HG03159 (cell line): ENCODE data around the gene TNIP3.
A peak's percentile ranks its signal among the peaks of the same experiment; 100 is the strongest.
"Not testable (repeated sequence)": the region's sequence is repeated elsewhere in the genome, so short reads cannot be mapped to it uniquely, and the experiment has no call there.

Experiments used
- ATAC-seq: cut with Tn5 transposase; IDR thresholded peaks from one replicate; pipeline ENCODE4 v1.9.1; 2021; ENCODE audit warnings: mild to moderate bottlenecking, moderate library complexity; ENCODE audit not compliant: unreplicated experiment

The TNIP3 gene, protein sequence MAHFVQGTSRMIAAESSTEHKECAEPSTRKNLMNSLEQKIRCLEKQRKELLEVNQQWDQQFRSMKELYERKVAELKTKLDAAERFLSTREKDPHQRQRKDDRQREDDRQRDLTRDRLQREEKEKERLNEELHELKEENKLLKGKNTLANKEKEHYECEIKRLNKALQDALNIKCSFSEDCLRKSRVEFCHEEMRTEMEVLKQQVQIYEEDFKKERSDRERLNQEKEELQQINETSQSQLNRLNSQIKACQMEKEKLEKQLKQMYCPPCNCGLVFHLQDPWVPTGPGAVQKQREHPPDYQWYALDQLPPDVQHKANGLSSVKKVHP

DNA sequence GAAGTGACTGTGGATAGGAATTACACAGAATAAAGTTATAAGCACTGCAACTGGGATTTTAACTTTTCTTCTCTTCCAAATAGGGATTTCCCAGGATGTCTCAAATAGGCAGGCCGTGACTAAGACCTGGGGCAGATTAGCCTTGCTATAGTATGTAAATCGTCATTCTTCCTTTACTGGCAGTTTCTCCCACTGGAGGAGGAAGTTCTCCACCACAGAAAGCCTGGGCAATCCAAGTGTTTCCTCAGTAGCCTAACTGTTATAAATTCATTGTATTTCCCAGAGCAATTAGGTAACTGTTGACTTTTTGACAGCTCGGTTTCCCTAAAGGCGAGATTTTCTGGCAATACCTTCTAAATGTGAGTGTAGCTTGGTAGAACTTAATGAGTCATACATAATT, at the start of gene TNIP3:
Gene TNIP3, minus strand, starts transcription at position 31 of the 400 bp plus-strand sequence. CDS start 196 bp downstream, outside the sequence.
- ATAC-seq, result no peak

DNA sequence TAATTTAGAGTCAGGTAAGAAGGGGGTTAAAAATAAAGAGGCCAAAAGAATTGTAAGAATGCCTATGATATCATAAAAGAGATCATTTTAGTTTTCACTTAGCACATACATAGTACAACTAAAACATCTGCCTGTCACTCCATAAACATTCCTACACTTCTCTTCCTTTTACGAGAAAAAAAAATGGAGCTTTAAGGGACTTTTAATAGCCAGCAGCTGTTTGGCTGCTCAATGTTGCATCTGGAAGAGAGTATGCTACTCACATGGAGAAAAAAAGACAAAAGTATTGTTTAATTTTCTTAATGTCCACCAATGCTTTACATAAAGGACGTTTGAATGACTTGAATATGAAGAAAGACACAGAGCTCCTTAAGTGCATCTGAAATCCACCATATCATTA, 48.7 kb upstream of the TNIP3 start:
- ATAC-seq, result no peak

DNA sequence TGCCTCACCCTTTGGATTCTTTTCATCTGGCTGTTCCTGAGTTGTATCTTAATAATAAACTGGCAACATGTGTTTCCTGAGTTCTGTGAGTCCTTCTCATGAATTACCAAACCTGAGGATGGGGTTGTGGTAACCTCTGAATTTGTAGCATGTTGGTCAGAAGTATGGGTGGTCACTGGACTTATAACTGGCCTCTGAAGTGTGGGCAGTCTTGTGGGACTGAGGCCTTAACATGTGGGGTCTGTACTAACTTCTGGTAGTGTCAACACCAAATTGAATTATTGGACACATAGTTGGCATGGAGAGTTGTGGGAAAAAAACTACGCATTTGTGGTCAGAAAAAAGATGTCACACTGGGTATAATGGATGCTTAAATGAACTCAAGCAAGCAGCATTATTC, 45.0 kb upstream of the TNIP3 start:
- no peak for ATAC-seq

DNA sequence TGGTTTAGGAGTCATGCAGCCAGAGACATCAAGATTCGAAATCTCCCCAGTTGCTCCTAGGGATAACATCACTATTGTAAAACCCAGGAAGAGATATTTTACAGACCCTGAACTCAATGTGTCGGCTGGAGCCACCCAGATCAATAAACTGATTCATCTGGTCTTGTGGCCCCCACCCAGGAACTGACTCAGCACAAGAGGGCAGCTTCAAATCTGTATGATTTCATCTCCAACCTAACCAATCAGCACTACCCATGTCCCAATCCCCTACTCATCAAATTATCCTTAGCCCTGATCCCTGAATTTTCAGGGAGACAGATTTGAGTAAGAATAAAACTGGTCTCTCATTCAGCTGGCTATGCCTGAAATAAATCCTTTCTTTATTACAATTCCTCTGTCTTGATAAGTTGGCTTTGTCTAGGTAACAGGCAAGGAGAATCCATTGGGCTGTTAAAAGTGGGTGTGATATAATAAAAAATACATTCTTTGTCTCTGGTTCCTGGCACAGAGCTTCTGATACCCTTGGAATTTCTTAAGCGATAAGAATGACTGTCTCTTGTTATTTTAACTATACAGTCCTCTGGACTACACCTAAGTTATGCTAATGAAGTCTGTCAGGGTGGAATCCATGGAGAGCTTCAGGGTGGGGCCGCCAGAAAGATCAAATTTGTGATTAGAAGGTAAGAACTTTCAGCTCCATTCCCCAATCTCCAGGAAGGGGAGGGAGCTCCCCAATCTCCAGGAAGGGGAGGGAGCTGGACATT, 44.3 kb upstream of the TNIP3 start:
- no peak for ATAC-seq

DNA sequence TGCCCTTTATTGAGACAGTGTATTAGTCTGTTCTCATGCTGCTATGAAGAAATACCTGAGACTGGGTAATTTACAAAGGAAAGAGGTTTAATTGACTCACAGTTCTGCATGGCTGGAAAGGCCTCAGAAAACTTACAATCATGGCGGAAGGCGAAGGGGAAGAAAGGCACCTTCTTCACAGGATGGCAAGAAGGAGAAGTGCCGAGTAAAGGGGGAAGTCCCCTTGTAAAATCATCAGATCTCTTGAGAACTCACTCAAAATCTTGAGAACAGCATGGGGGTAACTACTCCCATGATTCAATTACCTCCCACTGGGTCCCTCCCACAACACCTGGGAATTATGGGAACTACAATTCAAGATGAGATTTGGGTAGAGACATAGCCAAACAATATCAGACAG, 41.7 kb upstream of the TNIP3 start:
- not testable (repeated sequence) for ATAC-seq

DNA sequence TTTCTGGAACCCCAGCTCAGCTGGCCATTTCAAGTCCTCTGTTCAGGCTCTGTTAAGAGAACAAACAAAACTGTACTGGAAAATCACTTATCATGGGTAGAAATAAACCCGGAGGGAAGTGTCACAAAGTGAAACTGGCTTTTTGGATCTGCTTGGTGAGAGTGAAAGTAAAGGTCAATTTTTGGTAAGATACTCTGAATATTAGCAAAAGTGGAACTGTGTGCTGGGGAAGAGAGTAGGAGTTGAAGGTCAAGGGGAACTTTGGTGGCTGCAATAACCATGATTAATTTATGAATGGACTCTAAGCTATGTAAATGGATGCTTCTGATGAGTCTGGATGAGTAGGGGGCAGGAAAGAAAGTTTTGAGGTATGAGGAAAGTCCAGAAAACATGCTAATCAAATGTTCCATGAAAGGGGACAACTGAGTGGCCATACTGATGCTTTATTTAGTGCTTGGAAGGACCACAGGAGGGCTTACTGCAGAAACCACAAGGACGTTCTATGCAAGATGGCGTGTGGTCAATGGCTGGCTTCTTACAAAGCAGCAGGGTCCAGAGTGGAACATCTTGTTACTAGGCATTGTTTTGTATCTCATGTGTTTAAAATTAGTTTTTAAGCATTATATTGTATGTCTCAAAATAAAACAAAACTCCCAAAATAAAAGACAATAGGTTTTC, 36.8 kb upstream of the TNIP3 start:
- ATAC-seq, result peak; percentile 82

DNA sequence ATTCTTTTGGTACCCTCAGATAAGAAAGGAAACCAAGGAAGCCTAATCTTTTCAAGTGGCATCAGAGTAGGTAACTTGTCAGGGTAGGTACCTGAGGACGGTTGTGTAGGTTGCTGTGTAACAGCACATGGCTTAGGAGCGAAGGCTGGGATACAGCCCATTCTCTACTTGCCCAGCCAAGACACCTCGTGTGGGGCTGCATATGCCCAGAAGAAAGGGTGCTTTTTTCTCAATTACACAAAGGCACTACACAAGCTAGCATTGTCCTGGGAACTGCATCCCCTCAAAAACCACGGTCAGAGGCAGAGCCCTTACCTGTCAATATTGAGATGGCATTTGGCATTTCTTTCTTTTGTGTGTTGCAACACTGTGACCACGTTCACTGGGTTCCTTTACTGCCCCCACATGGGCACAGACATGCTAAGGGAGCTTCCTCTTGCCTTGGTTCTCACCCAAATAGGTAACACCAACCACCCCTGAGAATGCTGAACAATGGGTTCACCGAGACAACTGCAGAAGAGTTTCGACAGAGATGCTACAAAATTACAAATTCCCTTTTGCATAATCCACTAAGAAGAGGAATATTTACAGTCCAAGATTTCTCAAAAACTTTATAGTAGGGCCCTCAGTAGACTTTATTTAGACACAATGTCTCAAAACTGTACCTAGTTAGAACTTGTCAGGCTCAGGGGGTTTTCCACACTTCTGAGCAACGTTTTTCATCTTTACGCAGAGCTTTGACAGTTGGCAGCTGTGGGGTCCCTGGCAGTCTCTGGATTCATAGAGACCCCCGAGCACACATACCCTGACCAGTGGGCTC, 35.8 kb upstream of the TNIP3 start:
- peak; percentile 69 for ATAC-seq

DNA sequence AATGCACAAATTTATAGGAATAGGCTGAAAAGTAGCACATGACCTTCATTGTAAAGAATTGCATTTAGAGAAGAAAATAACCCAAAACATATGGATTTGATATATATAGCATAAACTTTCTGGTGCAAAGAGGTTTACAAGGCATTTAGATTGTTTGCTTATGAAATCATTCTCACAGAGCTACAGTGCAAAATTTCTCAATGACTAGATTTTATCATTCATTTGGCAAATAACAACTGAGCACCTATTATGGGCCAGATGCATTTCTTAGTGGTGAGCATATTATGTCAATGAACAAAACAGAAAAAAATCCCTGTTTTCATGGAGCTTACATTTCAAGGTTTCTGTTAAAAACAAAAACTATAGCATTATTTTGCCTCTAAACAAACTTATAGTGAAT, 34.1 kb upstream of the TNIP3 start:
- no peak for ATAC-seq

DNA sequence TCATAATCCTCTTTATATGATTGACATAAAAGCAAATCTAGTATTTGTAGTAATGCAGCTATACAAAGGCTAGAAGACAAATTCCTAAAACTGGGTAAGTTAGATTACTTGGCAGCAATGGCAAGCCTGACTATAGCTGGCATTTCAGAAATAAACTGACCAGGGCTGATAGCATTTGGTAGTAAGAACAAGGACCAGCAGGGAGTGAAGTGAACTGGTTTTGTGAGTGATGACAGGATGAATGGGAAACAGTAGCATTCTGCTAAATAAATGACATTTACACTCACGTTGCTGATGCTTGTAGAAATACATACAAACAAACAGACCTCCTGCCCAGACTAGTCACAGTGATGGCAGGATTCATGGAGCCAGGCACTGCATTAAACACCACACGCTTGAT, 31.5 kb upstream of the TNIP3 start:
- ATAC-seq, result no peak

DNA sequence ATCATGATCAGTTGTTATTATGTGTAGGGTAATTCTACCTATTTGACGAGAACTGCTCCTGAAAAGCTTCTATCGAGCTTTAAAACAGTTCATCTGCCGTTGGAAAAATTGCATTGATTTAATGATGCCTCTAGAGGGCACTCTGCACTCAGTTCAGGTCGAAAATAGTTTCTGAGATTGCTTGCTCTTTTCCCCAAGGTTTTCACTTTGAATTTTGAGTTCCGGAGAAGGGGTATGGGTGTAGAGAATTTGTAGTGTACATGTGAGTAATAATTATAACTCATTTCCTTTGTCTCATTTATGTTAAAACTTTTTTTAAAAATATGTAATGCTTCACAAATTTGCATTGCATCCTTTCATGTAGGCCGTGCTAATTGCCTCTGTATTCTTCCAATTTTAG, 28.4 kb upstream of the TNIP3 start:
- peak; percentile 29 for ATAC-seq

DNA sequence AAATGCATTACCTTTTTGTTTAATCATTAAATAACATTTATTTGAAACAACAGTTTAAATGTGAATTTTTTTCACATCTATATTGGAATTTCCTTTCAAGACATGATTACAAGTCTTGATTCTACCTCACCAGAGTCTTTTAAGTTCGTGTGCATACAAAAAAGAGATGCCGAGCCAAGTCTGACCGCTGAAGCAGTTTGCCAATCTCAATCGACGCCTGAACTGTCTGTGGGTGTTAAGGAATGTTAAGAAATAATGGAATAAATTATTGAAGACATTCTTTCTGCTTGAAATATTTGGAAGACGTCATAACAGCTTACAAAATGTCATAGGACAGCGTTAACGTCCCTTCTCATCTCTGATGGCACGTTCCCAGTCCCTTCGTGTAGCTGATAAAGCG, 27.9 kb upstream of the TNIP3 start:
- no peak for ATAC-seq

DNA sequence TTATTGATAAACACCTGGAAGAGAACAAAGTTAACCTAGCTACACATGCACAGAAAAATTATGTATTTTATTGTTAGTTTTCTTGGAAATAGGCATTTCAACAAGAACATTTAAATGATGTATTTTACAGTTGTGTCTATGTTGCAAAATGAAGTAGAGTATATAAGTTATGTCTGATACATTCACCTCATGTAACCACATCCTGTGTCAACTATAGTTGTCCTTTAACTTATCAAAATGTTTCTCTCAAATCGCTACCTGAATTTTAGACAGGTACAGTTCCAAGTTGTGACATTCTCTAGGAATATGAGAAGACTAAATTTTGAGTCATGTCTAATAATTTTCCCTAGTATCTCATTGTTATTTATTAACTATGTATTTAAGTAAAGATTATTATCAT, 27.2 kb upstream of the TNIP3 start:
- no peak for ATAC-seq

DNA sequence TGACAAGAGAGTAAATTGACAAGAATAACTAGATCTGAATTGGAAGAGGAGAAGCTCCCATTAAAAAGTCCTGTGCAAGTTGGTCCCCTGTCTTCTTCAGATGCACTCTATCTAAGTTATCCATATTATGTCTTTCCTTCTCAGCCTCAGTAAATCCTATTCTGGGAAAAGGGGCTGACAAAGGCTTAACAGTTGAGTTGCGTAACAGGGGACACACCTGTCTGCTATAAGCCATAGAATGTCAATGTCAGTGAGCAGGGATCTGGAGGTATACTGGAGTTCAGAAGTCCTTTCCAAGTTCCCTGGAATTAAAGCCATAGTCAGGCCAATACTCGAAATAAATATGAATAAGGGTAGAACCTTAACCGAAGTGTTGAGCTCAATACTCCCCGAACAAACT, 26.3 kb upstream of the TNIP3 start:
- ATAC-seq, result no peak

DNA sequence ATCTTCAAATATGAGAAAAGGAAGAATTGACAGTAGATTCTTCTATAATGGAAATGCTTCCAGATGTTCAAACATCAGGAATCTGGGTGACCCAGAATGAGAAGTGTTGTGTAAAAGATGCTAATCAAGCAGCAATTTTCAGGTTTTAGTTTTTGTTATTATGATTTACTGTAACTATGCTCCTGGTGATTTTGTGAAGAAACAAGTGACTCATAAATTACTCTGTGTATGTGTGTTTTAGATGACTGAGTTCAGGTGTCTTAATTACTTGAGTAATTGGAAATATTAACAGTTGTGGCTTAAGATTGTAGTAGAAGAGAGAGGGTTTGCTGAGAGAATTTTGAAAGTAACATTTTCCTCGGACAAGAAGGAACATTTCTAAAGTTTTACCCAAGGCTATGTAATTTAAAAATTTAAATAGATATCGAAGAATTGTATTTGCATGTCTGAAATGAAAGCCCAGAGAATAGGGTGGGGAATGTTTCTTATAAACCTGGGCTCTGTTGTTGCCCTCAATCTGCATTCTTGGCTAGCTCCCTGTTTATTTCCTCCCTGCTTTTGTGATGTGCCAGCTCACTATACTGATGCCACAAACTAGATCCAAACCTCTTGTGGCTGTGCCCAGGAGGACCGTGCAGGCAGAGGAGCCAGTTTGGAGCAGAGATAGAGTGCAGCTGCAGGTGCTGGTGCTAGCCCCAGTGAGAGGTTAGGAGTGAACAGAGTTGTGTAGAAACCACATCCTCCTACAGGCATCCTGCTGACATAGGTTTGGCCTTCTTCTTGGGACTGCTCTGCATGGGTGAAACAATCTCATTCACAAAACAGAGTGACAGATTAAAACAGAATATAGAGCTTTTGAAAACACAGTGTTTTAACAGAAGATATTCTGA, 25.4 kb upstream of the TNIP3 start:
- peak; percentile 92 for ATAC-seq

DNA sequence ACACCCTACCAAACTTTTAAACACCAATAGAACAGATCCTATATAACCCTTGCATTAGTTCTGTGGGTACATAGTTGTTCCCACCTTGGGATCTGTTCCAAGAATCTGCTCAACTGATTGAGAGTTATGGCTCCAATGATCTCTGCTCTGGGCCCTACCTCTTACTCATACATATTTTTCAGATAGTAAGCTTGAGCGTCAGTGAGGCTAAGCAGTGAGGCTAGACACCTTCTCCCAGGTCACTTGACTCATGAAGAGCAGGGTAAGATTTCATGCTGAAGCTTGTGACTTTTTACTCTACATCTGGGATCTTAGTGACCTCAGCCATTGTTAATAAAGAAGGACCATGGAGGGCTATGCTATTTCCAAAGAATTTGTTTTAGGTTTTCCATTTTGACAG, 23.1 kb upstream of the TNIP3 start:
- ATAC-seq, result no peak

DNA sequence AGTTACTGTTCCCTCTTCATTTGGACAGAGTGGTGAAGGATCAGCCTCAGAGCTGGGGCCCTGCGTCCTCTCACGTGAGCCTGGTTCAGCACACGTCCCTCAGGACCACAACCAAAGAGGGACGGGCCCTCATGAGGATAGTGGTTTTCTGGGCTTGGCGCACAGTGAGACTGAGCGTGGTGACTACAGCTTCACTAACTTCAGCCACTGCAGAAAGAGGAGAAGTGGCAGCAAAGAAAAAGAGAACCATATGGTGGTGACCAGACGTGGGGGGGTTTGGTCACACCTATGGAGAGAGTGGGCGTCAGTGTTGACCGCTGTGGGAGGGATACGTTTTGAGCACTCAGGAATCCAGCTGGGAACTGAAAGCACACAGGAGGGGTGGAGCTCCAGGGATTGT, 21.8 kb upstream of the TNIP3 start:
- no peak for ATAC-seq

DNA sequence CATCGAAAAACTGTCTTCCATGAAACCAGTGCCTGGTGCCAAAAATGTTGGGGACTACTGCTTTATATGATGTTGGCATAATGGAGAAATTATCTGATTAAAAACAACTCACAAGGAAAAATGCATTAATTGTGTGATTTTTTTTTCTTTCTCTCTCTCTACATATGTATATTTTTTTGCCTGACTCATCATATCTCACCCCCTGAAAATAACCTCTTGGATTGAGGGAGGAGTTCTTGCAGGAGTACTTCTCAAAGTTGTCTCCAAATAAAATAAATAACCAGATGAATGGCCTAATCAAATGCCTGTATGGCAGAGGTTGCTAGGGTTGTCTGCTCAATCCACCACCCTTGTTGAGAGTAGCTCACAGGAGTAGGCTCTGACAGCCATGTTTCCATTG, 19.9 kb upstream of the TNIP3 start:
- ATAC-seq, result no peak

DNA sequence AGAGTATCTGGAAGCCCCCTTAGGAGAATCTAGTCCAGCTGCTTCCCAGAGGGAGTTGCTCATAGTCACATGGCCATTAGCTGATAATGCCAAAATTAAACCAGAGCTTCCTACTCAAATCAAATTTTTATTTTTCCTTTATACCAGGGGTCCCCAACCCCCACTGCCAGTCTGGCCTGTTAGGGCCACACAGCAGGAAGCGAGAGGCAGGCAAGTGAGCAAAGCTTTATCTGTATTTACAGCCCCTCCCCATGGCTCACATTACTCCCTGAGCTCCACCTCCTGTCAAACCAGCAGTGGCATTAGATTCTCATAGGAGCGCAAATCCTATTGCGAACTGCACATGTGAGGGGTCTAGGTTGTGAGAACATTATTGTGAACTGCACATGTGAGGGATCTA, 19.2 kb upstream of the TNIP3 start:
- no peak for ATAC-seq

DNA sequence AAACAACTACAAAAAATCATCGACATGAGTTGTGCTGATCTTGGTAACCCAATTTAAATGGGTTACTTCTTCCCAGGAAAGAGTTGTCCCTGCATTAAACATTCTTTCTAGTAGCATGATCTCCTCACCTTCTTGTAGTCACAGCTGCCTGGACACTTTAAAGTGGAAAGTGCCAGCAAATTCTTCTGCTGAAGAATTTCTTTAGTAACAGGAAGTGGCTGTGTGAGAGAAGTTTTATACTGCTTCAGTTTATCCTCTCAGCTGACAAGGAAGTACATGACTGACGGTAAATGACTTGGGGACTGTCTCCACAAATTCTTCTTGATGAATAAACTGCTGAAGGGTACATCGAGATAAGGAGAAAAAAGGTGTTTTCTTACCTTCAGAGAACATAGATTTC, 18.2 kb upstream of the TNIP3 start:
- ATAC-seq, result no peak

DNA sequence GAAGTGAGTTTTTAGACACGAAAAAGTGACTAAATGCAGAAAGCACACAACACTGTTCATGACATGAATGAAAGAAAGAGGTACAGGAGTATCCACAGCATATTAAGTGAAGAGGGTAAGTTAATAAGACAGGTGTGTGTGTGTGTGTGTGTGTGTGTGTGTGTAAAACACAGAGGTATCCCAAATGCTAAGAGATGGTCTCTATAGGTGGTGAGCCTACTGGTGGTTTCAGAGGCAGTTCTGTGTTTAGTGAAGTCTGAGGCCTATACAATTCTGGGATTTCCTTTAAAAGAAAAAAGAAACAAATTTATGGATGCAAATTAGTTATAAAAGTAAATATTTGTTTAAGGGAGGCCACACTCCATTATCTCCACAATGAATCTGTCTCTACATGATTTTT, 17.4 kb upstream of the TNIP3 start:
- ATAC-seq, result no peak
